ENCODE results near the gene TRIML1.

Gene TRIML1

GRCh38 chr4:188107931-188108843 is 31.1 kb upstream of the TRIML1 start:
- H3K4me3 ChIP-seq (ENCODE audit: low read length, poor library complexity, severe bottlenecking): no peak overlapping the region
- no peak overlapping the region for H3K9ac ChIP-seq (ENCODE audit: low read depth, low read length, poor library complexity, severe bottlenecking)
- no peaks in the 10 kb centered on the region for H4K20me1 ChIP-seq (ENCODE audit: insufficient read depth, low read length, poor library complexity, severe bottlenecking)
- H3K4me1 ChIP-seq (ENCODE audit: insufficient read depth, low read length, poor library complexity, severe bottlenecking): no peaks in the 10 kb centered on the region
- no peaks in the 10 kb centered on the region for H3K79me2 ChIP-seq (ENCODE audit: insufficient read depth, low read length)
- no peaks in the 10 kb centered on the region for H3K36me3 ChIP-seq (ENCODE audit: insufficient read depth, low read length)
- no peaks in the 10 kb centered on the region for H3K9me2 ChIP-seq (replicated peaks; ENCODE audit: low read depth, low read length)
- H3K9me3 ChIP-seq (ENCODE audit: insufficient read depth, low read depth, low read length): peaks cover 13% of the 10 kb centered on the region; the same call in 1 of the 2 replicates
- TF ChIP-seq CTCF (conservative IDR thresholded peaks at IDR 0.05; ENCODE audit: low read length): no peak
- no peaks in the 10 kb centered on the region for H3F3A ChIP-seq (ENCODE audit: low read depth)
- H3K27me3 ChIP-seq (ENCODE audit: insufficient read depth, low read length, poor library complexity, severe bottlenecking): no peaks in the 10 kb centered on the region
- no peak overlapping the region for H2AFZ ChIP-seq (ENCODE audit: low read length)
- no peak overlapping the region for H3K4me2 ChIP-seq (ENCODE audit: low read depth, low read length, poor library complexity, severe bottlenecking)

GRCh38 chr4:188109157-188109755 is 30.0 kb upstream of the TRIML1 start, which contains the start of gene TRIML2:
Gene TRIML2 (minus strand): TSS chr4:188109603. CDS start chr4:188105368, 4,235 bp downstream.
- no peak within 1 kb of the TSS for H2AFZ ChIP-seq (ENCODE audit: low read length)
- peaks cover 13% of the 10 kb centered on the region; the same call in 1 of the 2 replicates for H3K9me3 ChIP-seq (ENCODE audit: insufficient read depth, low read depth, low read length)
- H3K4me3 ChIP-seq (ENCODE audit: low read length, poor library complexity, severe bottlenecking): no peak within 1 kb of the TSS
- no peaks in the 10 kb centered on the region for H3K27me3 ChIP-seq (ENCODE audit: insufficient read depth, low read length, poor library complexity, severe bottlenecking)
- H3K79me2 ChIP-seq (ENCODE audit: insufficient read depth, low read length): no peaks in the 10 kb centered on the region
- H3K9me2 ChIP-seq (replicated peaks; ENCODE audit: low read depth, low read length): no peaks in the 10 kb centered on the region
- no peak for TF ChIP-seq EZH2phosphoT487 (IDR thresholded peaks at IDR 0.05; ENCODE audit: borderline replicate concordance)
- no peak for TF ChIP-seq CTCF (conservative IDR thresholded peaks at IDR 0.05; ENCODE audit: low read length)
- H3K4me1 ChIP-seq (ENCODE audit: insufficient read depth, low read length, poor library complexity, severe bottlenecking): no peaks in the 10 kb centered on the region
- no peaks in the 10 kb centered on the region for H4K20me1 ChIP-seq (ENCODE audit: insufficient read depth, low read length, poor library complexity, severe bottlenecking)
- no peaks in the 10 kb centered on the region for H3K36me3 ChIP-seq (ENCODE audit: insufficient read depth, low read length)
- H3K4me2 ChIP-seq (ENCODE audit: low read depth, low read length, poor library complexity, severe bottlenecking): no peak within 1 kb of the TSS
- no peaks in the 10 kb centered on the region for H3F3A ChIP-seq (ENCODE audit: low read depth)
- no peak within 1 kb of the TSS for H3K9ac ChIP-seq (ENCODE audit: low read depth, low read length, poor library complexity, severe bottlenecking)

GRCh38 chr4:188110036-188110435 is 29.2 kb upstream of the TRIML1 start:
- no peak overlapping the region for H3K4me2 ChIP-seq (ENCODE audit: low read depth, low read length, poor library complexity, severe bottlenecking)
- H3K9me2 ChIP-seq (replicated peaks; ENCODE audit: low read depth, low read length): no peaks in the 10 kb centered on the region
- H2AFZ ChIP-seq (ENCODE audit: low read length): no peak overlapping the region
- no peaks in the 10 kb centered on the region for H3K79me2 ChIP-seq (ENCODE audit: insufficient read depth, low read length)
- no peaks in the 10 kb centered on the region for H4K20me1 ChIP-seq (ENCODE audit: insufficient read depth, low read length, poor library complexity, severe bottlenecking)
- H3K27me3 ChIP-seq (ENCODE audit: insufficient read depth, low read length, poor library complexity, severe bottlenecking): no peaks in the 10 kb centered on the region
- no peak overlapping the region for H3K4me3 ChIP-seq (ENCODE audit: low read length, poor library complexity, severe bottlenecking)
- no peaks in the 10 kb centered on the region for H3K4me1 ChIP-seq (ENCODE audit: insufficient read depth, low read length, poor library complexity, severe bottlenecking)
- no peaks in the 10 kb centered on the region for H3K36me3 ChIP-seq (ENCODE audit: insufficient read depth, low read length)
- peaks cover 11% of the 10 kb centered on the region; the same call in 1 of the 2 replicates for H3K9me3 ChIP-seq (ENCODE audit: insufficient read depth, low read depth, low read length)
- no peak overlapping the region for H3K9ac ChIP-seq (ENCODE audit: low read depth, low read length, poor library complexity, severe bottlenecking)
- no peak for TF ChIP-seq CTCF (conservative IDR thresholded peaks at IDR 0.05; ENCODE audit: low read length)
- TF ChIP-seq EZH2phosphoT487 (IDR thresholded peaks at IDR 0.05; ENCODE audit: borderline replicate concordance): no peak
- no peaks in the 10 kb centered on the region for H3F3A ChIP-seq (ENCODE audit: low read depth)
